Measurements from ENCODE around the gene BMP2K.

BMP2K gene

GRCh38 chr4:78939667-78940008 is 163.5 kb downstream of the BMP2K start:
- DNase-seq, result no peak

GRCh38 chr4:78940752-78941151 is 164.6 kb downstream of the BMP2K start:
- DNase-seq, result no peak

GRCh38 chr4:78944381-78944780 is 168.2 kb downstream of the BMP2K start:
- DNase-seq, result no peak

GRCh38 chr4:78945651-78946179 is 169.6 kb downstream of the BMP2K start:
- no peak for DNase-seq

GRCh38 chr4:78949735-78950134 is 173.6 kb downstream of the BMP2K start:
- DNase-seq, result no peak

GRCh38 chr4:78951862-78952472 is 175.8 kb downstream of the BMP2K start:
- DNase-seq, result peak in 1 of 2 experiments; percentile 18

GRCh38 chr4:78953231-78953630 is 177.1 kb downstream of the BMP2K start:
- DNase-seq, result no peak

GRCh38 chr4:78953769-78954666 is 177.9 kb downstream of the BMP2K start:
- peak; percentile 65 to 74 for DNase-seq

- DNase-seq, result no peak
Measured at GRCh38 chr4:78956975-78957374, 180.8 kb downstream of the BMP2K start.

- DNase-seq, result no peak
Measured at GRCh38 chr4:78960926-78961325, 184.8 kb downstream of the BMP2K start.
